HepG2 (cell line): ENCODE measurements around the gene NTSR2.

Experiments used
- EEA1 ChIP-seq: sonication (generic); formaldehyde crosslinking; IDR thresholded peaks from 2 replicates; pipeline ENCODE4 v1.5.1; 2020; ENCODE audit warnings: mild to moderate bottlenecking, missing genetic modification reagents, borderline replicate concordance
- SAFB2 ChIP-seq: sonication (generic); formaldehyde crosslinking; IDR thresholded peaks from 2 replicates; pipeline ENCODE4 v1.5.1; 2020; ENCODE audit warnings: missing genetic modification reagents, low read depth, mild to moderate bottlenecking, borderline replicate concordance
- SUZ12 ChIP-seq: fragments of 150-350 bp; IDR thresholded peaks from 2 replicates; pipeline ENCODE4 v1.6.1; 2014; ENCODE audit warnings: low read depth, low read length
- ZBTB21 ChIP-seq: sonication (generic); formaldehyde crosslinking; IDR thresholded peaks from 2 replicates; pipeline ENCODE4 v1.4.0; 2020; ENCODE audit warnings: missing genetic modification reagents
- ZNF354B ChIP-seq: sonication (generic); formaldehyde crosslinking; IDR thresholded peaks from 2 replicates; pipeline ENCODE4 v1.8.0; 2022; ENCODE audit warnings: mild to moderate bottlenecking, missing genetic modification reagents
- ZSCAN22 ChIP-seq: sonication (generic); formaldehyde crosslinking; IDR thresholded peaks from 2 replicates; pipeline ENCODE4 v1.4.0; 2020; ENCODE audit warnings: mild to moderate bottlenecking, missing genetic modification reagents
- TF ChIP-seq, protein P1 (sequence below): IDR thresholded peaks from 2 replicates; pipeline ENCODE4 v1.6.1; 2012; ENCODE audit warnings: inconsistent platforms
- TF ChIP-seq, protein P2 (sequence below): sonication (generic); formaldehyde crosslinking; IDR thresholded peaks from 2 replicates; pipeline ENCODE4 v1.5.0; 2020; ENCODE audit warnings: mild to moderate bottlenecking, missing genetic modification reagents, moderate library complexity
- TF ChIP-seq, protein P3 (sequence below): sonication (generic); formaldehyde crosslinking; conservative IDR thresholded peaks from 2 replicates; pipeline ENCODE4 v1.8.0; 2022; ENCODE audit warnings: mild to moderate bottlenecking, moderate library complexity, missing genetic modification reagents
- TF ChIP-seq, protein P4 (sequence below), 2 experiments: sonication (generic) in 1 of 2; formaldehyde crosslinking in 1 of 2; IDR thresholded peaks; 2 replicates each; pipeline versions ENCODE4 v1.5.1 to v1.6.1; 2011 to 2020; ENCODE audit warnings: borderline replicate concordance in 1 of 2, low read depth in 1 of 2, low read length in 1 of 2, mild to moderate bottlenecking in 1 of 2, missing genetic modification reagents in 1 of 2, moderate library complexity in 1 of 2
- TF ChIP-seq, protein P5 (sequence below): sonication (generic); formaldehyde crosslinking; IDR thresholded peaks from 2 replicates; pipeline ENCODE4 v1.8.1; 2023; ENCODE audit warnings: mild to moderate bottlenecking, missing genetic modification reagents

DNA sequence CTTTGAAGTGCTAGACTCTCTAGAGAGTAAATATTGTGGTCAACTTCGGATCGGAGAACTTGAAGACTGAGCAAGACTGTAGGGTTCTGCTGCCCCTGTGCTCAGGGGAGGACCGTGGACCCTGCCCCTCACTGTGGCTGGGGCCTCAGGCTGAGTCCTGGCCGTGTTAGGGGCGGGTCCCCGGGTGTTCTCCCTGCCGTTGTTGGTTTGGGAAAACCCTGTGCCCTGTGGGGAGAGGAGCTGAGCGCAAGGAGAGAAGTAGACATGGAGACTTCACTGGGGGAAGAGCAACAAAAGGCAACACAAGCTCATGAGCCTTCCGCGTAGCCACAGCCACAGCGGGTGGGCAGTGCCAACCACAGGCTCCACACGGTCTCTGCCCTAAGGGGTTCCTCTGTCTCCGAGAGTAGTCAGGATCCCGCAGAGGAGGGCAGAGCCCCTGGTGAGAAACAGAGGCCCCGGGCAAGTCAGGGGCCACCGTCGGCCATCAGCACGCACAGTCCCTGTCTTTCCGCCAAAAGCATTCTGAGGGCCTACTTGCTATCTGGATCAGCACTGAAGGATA is 53.1 kb downstream of the NTSR2 start:
- no peak for TF ChIP-seq ZBTB21
- TF ChIP-seq, protein P1, sequence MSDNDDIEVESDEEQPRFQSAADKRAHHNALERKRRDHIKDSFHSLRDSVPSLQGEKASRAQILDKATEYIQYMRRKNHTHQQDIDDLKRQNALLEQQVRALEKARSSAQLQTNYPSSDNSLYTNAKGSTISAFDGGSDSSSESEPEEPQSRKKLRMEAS = no peak
- TF ChIP-seq, protein P2, sequence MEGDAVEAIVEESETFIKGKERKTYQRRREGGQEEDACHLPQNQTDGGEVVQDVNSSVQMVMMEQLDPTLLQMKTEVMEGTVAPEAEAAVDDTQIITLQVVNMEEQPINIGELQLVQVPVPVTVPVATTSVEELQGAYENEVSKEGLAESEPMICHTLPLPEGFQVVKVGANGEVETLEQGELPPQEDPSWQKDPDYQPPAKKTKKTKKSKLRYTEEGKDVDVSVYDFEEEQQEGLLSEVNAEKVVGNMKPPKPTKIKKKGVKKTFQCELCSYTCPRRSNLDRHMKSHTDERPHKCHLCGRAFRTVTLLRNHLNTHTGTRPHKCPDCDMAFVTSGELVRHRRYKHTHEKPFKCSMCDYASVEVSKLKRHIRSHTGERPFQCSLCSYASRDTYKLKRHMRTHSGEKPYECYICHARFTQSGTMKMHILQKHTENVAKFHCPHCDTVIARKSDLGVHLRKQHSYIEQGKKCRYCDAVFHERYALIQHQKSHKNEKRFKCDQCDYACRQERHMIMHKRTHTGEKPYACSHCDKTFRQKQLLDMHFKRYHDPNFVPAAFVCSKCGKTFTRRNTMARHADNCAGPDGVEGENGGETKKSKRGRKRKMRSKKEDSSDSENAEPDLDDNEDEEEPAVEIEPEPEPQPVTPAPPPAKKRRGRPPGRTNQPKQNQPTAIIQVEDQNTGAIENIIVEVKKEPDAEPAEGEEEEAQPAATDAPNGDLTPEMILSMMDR (CRISPR knock-in tag) = no peak
- TF ChIP-seq, protein P3, sequence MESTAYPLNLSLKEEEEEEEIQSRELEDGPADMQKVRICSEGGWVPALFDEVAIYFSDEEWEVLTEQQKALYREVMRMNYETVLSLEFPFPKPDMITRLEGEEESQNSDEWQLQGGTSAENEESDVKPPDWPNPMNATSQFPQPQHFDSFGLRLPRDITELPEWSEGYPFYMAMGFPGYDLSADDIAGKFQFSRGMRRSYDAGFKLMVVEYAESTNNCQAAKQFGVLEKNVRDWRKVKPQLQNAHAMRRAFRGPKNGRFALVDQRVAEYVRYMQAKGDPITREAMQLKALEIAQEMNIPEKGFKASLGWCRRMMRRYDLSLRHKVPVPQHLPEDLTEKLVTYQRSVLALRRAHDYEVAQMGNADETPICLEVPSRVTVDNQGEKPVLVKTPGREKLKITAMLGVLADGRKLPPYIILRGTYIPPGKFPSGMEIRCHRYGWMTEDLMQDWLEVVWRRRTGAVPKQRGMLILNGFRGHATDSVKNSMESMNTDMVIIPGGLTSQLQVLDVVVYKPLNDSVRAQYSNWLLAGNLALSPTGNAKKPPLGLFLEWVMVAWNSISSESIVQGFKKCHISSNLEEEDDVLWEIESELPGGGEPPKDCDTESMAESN (CRISPR knock-in tag) = no peak
- TF ChIP-seq, protein P4, sequence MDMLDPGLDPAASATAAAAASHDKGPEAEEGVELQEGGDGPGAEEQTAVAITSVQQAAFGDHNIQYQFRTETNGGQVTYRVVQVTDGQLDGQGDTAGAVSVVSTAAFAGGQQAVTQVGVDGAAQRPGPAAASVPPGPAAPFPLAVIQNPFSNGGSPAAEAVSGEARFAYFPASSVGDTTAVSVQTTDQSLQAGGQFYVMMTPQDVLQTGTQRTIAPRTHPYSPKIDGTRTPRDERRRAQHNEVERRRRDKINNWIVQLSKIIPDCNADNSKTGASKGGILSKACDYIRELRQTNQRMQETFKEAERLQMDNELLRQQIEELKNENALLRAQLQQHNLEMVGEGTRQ (IDR thresholded peaks at IDR 0.05; ENCODE audit: low read depth, low read length) = no peak
- TF ChIP-seq, protein P4 (CRISPR knock-in tag; IDR thresholded peaks at IDR 0.05; ENCODE audit: borderline replicate concordance) = no peak
- TF ChIP-seq, protein P5, sequence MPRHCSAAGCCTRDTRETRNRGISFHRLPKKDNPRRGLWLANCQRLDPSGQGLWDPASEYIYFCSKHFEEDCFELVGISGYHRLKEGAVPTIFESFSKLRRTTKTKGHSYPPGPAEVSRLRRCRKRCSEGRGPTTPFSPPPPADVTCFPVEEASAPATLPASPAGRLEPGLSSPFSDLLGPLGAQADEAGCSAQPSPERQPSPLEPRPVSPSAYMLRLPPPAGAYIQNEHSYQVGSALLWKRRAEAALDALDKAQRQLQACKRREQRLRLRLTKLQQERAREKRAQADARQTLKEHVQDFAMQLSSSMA (CRISPR knock-in tag) = no peak
- no peak for TF ChIP-seq ZNF354B
- no peak for TF ChIP-seq SUZ12
- TF ChIP-seq EEA1 = no peak
- no peak for TF ChIP-seq ZSCAN22 (CRISPR knock-in tag)
- TF ChIP-seq SAFB2 (CRISPR knock-in tag) = no peak
